Thoracic aorta (tissue), 2 donors: ENCODE measurements around the gene ODAD2. TPM values are rescaled to one million over a fixed set of nuclear protein-coding genes. Genes with fewer than 3 reads are reported as not detected.

Experiments used
- ATAC-seq: fragments of 150-250 bp; one replicate; pipeline ENCODE4 v1.8.0; 2017; ENCODE audit warnings: low read depth; ENCODE audit not compliant: insufficient number of reproducible peaks, low FRiP score
- DNase-seq: peaks from one replicate; pipeline ENCODE4 v3.0.0-alpha.2; 2020; ENCODE audit warnings: low spot score
- H3K27ac ChIP-seq, 2 donors: fragments of 200-600 bp; sonication (generic); 1 replicate in 1 of 2; 2 replicates in 1 of 2; pipeline ENCODE4 v1.5.1; 2016; ENCODE audit warnings: mild to moderate bottlenecking in 2 of 2, moderate library complexity in 2 of 2
- H3K27me3 ChIP-seq: fragments of 200-600 bp; sonication (generic); replicated peaks from 2 replicates; pipeline ENCODE4 v1.6.0; 2016; ENCODE audit warnings: mild to moderate bottlenecking; ENCODE audit not compliant: insufficient read depth
- H3K36me3 ChIP-seq: fragments of 200-600 bp; sonication (generic); one replicate; pipeline ENCODE4 v1.5.1; 2016
- H3K4me1 ChIP-seq, 2 donors: fragments of 200-600 bp; sonication (generic); 1 replicate in 1 of 2; 2 replicates in 1 of 2; pipeline versions ENCODE4 v1.5.1 to v1.6.0; 2016; ENCODE audit warnings: low read depth in 2 of 2, mild to moderate bottlenecking in 1 of 2; ENCODE audit not compliant: control insufficient read depth in 1 of 2
- H3K4me3 ChIP-seq: fragments of 200-600 bp; sonication (generic); 2 replicates; pipeline ENCODE4 v1.5.1; 2016; ENCODE audit warnings: mild to moderate bottlenecking
- H3K9me3 ChIP-seq: fragments of 200-600 bp; sonication (generic); 2 replicates; pipeline ENCODE4 v1.5.1; 2016
- total RNA-seq, 2 donors: library from RNA; depleted of rRNA; stranded (reverse); fragments of >200 nt; gene quantifications; one replicate each; pipeline versions ENCODE4 v1.1.0 to v1.2.3, GENCODE V29; 2016
- TF ChIP-seq, protein P1 (sequence below): fragments of 200-600 bp; sonication (generic); IDR thresholded peaks from one replicate; pipeline ENCODE4 v1.5.1; 2019; ENCODE audit warnings: antibody characterized with exemption

The ODAD2 gene
- total RNA-seq, 2 donors from 2014 or later = 0.54 to 4.3 TPM

- H3K4me3 ChIP-seq = no peak overlapping the region
- H3K9me3 ChIP-seq = no peaks in the 10 kb centered on the region
- peaks cover 0 to 21% of the 10 kb centered on the region in 2 donors for H3K4me1 ChIP-seq
- DNase-seq (no peak), ATAC-seq (no peak)
- no peak overlapping the region for H3K27ac ChIP-seq
- H3K36me3 ChIP-seq = no peaks in the 10 kb centered on the region
- H3K27me3 ChIP-seq = no peaks in the 10 kb centered on the region
- TF ChIP-seq, protein P1, sequence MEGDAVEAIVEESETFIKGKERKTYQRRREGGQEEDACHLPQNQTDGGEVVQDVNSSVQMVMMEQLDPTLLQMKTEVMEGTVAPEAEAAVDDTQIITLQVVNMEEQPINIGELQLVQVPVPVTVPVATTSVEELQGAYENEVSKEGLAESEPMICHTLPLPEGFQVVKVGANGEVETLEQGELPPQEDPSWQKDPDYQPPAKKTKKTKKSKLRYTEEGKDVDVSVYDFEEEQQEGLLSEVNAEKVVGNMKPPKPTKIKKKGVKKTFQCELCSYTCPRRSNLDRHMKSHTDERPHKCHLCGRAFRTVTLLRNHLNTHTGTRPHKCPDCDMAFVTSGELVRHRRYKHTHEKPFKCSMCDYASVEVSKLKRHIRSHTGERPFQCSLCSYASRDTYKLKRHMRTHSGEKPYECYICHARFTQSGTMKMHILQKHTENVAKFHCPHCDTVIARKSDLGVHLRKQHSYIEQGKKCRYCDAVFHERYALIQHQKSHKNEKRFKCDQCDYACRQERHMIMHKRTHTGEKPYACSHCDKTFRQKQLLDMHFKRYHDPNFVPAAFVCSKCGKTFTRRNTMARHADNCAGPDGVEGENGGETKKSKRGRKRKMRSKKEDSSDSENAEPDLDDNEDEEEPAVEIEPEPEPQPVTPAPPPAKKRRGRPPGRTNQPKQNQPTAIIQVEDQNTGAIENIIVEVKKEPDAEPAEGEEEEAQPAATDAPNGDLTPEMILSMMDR = no peak
These were observed 199.8 kb downstream of the ODAD2 start for GRCh38 chr10:27799046-27799445.

- TF ChIP-seq, protein P1 = no peak
- DNase-seq = no peak
- Histone ChIP-seq H3K27ac (no peak overlapping the region), H3K4me1 (peaks cover 0 to 30% of the 10 kb centered on the region in 2 donors), H3K9me3 (no peaks in the 10 kb centered on the region), H3K4me3 (no peak overlapping the region), H3K27me3 (no peaks in the 10 kb centered on the region), H3K36me3 (no peaks in the 10 kb centered on the region)
- no peak for ATAC-seq
These were observed 204.7 kb downstream of the ODAD2 start for GRCh38 chr10:27794157-27794556.

GRCh38 chr10:27792216-27792615 lies 206.7 kb downstream of the ODAD2 start:
- H3K27ac ChIP-seq = no peak overlapping the region
- no peak overlapping the region for H3K4me3 ChIP-seq
- no peaks in the 10 kb centered on the region for H3K27me3 ChIP-seq
- H3K36me3 ChIP-seq = no peaks in the 10 kb centered on the region
- ATAC-seq (no peak), DNase-seq (no peak)
- peaks cover 0 to 30% of the 10 kb centered on the region in 2 donors for H3K4me1 ChIP-seq
- TF ChIP-seq, protein P1 = no peak
- no peaks in the 10 kb centered on the region for H3K9me3 ChIP-seq

DNA sequence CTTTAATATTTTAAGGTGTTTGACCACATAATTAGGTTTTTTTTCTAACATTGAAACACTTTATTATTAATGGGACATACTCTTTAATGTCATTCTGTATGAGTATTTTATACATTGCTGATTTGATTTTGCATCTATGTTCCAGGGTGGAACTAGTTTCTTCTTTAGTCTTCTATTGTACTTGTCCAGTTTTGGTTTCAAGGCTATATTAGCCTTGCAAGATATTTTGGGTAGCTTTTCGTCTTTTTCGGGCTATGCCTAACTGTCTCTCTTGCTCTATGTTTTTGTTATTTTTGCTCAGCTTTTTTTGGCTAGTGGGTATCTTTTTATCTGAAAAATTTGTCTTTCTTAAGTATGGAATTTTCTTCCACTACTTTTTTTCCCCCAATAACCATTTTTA lies 214.6 kb downstream of the ODAD2 start:
- H3K4me1 ChIP-seq = peaks cover 3 to 18% of the 10 kb centered on the region in 2 donors
- no peaks in the 10 kb centered on the region for H3K27me3 ChIP-seq
- peak overlapping the region; percentile 4 to 13 for H3K27ac ChIP-seq
- DNase-seq (no peak), ATAC-seq (no peak)
- TF ChIP-seq, protein P1 = no peak
- peak overlapping the region; percentile 8 for H3K4me3 ChIP-seq
- no peaks in the 10 kb centered on the region for H3K9me3 ChIP-seq
- H3K36me3 ChIP-seq = no peaks in the 10 kb centered on the region

- ATAC-seq = peak; percentile 42
- Histone ChIP-seq H3K36me3 (no peaks in the 10 kb centered on the region), H3K4me1 (peaks cover 3 to 18% of the 10 kb centered on the region in 2 donors), H3K4me3 (no peak overlapping the region), H3K27me3 (no peaks in the 10 kb centered on the region), H3K9me3 (no peaks in the 10 kb centered on the region), H3K27ac (no peak overlapping the region)
- TF ChIP-seq, protein P1 = peak; percentile 38
- no peak for DNase-seq
These were observed 215.2 kb downstream of the ODAD2 start for GRCh38 chr10:27783660-27784059.
